MM.1S (cell line): ENCODE data around the gene PPP4R3B.

Source experiments
- DNase-seq: peaks from one replicate; pipeline ENCODE4 v3.0.0-alpha.2; 2015
- H2AFZ ChIP-seq: fragments of 300-600 bp; sonication (generic); 2 replicates; pipeline ENCODE4 v1.6.0; 2016; ENCODE audit warnings: antibody characterized with exemption, low read length
- H3F3A ChIP-seq: fragments of 300-600 bp; sonication (generic); 2 replicates; pipeline ENCODE4 v1.6.1; 2016; ENCODE audit warnings: mild to moderate bottlenecking, antibody characterized with exemption, low read length, moderate library complexity, mixed read lengths; ENCODE audit not compliant: insufficient read depth
- H3K27ac ChIP-seq: fragments of 300-600 bp; sonication (generic); 2 replicates; pipeline ENCODE4 v1.5.1; 2016; ENCODE audit warnings: mild to moderate bottlenecking, low read length
- H3K27me3 ChIP-seq: fragments of 300-600 bp; sonication (generic); replicated peaks from 2 replicates; pipeline ENCODE4 v1.6.0; 2016; ENCODE audit warnings: low read length; ENCODE audit not compliant: insufficient read depth
- H3K36me3 ChIP-seq: fragments of 300-600 bp; sonication (generic); replicated peaks from 2 replicates; pipeline ENCODE4 v1.6.1; 2016; ENCODE audit warnings: mild to moderate bottlenecking, low read length, mixed read lengths; ENCODE audit not compliant: insufficient read depth
- H3K4me1 ChIP-seq: fragments of 300-600 bp; sonication (generic); 2 replicates; pipeline ENCODE4 v1.6.1; 2016; ENCODE audit warnings: low read length, mixed read lengths
- H3K4me2 ChIP-seq: fragments of 300-600 bp; sonication (generic); 2 replicates; pipeline ENCODE4 v1.6.0; 2016; ENCODE audit warnings: low read depth, low read length
- H3K4me3 ChIP-seq: fragments of 300-600 bp; sonication (generic); 2 replicates; pipeline ENCODE4 v1.5.1; 2016; ENCODE audit warnings: low read length, mixed read lengths
- H3K79me2 ChIP-seq: fragments of 300-600 bp; sonication (generic); 2 replicates; pipeline ENCODE4 v1.6.1; 2016; ENCODE audit warnings: mixed run types, low read length, mixed read lengths
- H3K9ac ChIP-seq: fragments of 300-600 bp; sonication (generic); 2 replicates; pipeline ENCODE4 v1.6.1; 2016; ENCODE audit warnings: low read length, mixed read lengths
- H3K9me2 ChIP-seq: fragments of 300-600 bp; sonication (generic); replicated peaks from 2 replicates; pipeline ENCODE4 v1.6.1; 2016; ENCODE audit warnings: mild to moderate bottlenecking, low read length, mixed read lengths; ENCODE audit not compliant: insufficient read depth
- H3K9me3 ChIP-seq: fragments of 300-600 bp; sonication (generic); replicated peaks from 2 replicates; pipeline ENCODE4 v1.6.1; 2016; ENCODE audit warnings: mild to moderate bottlenecking, low read length, mixed read lengths; ENCODE audit not compliant: insufficient read depth
- H4K20me1 ChIP-seq: fragments of 300-600 bp; sonication (generic); 2 replicates; pipeline ENCODE4 v1.6.1; 2016; ENCODE audit warnings: mild to moderate bottlenecking, low read length, moderate library complexity, mixed read lengths; ENCODE audit not compliant: insufficient read depth
- EZH2 ChIP-seq: fragments of 300-600 bp; sonication (generic); optimal IDR thresholded peaks from 2 replicates; pipeline ENCODE3; 2017; ENCODE audit warnings: low read depth, mild to moderate bottlenecking, antibody characterized with exemption, low read length, mixed read lengths
- EZH2phosphoT487 ChIP-seq: fragments of 300-600 bp; sonication (generic); IDR thresholded peaks from 2 replicates; pipeline ENCODE4 v1.6.1; 2018; ENCODE audit warnings: antibody characterized with exemption, low read length
- TF ChIP-seq, protein P1 (sequence below): fragments of 300-600 bp; sonication (generic); IDR thresholded peaks from 2 replicates; pipeline ENCODE4 v1.5.1; 2016; ENCODE audit warnings: antibody characterized with exemption, low read length, mixed read lengths

The PPP4R3B gene

DNA sequence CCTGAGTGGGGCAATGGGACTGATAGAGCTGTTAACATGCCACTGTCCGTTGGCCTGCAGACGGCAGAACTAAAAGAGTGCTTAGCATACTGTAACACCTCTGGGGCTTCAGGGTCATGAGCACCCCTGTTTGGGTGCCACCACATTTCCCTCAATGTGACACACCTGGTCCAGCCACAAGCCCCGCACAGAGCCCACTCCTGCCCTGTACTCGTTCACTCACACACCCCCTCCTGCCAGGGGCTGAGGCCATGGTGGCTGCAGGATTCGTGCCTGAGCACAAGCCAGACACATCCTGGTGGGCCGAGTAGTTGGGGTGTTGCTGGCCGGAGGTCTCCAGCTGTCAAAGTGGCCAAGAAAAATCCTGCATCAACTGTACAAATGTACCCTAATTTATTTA is 4.4 kb upstream of the PPP4R3B start:
- peaks cover 76% of the 10 kb centered on the region for H3K79me2 ChIP-seq
- H3K4me2 ChIP-seq: no peak overlapping the region
- 0 out of 2 replicates have a peak, but pooled peaks cover 5% of the 10 kb centered on the region for H4K20me1 ChIP-seq

DNA sequence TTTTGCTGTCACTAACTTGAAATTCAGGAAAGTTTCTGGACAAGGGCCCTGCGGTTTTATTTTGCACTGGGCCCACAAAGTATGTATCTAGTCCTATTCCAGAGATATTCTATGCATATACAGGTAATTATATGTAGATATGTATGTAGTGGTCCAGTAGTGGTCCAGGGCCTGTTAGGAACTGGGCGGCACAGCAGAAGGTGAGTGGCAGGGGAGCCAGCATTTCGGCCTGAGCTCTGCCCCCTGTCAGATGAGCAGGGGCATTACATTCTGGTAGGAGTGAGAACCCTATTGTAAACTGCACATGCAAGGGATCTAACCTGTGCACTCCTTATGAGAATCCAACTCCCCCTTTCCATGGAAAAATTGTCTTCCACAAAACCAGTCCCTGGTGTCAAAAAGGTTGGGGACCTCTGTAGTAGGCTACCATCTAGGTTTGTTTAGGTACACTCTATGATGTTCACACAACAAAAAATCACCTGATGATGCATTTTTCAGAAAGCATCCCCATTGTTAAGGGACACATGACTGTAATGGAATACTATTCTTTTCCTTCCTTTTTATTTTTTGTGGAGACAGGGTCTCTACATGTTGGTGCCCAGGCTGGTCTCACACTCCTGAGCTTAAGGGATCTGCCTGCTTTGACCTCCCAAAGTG is 2.8 kb upstream of the PPP4R3B start:
- Histone ChIP-seq H3K9me3 (no peaks in the 10 kb centered on the region), H4K20me1 (0 out of 2 replicates have a peak, but pooled peaks cover 5% of the 10 kb centered on the region), H3K9ac (no peak overlapping the region), H3K4me2 (peak overlapping the region; percentile 16; the same call in 1 of the 2 replicates), H3K4me1 (peaks cover 4% of the 10 kb centered on the region; the same call in 1 of the 2 replicates), H3K36me3 (no peaks in the 10 kb centered on the region), H3K4me3 (no peak overlapping the region), H3K27ac (no peak overlapping the region), H3K27me3 (no peaks in the 10 kb centered on the region), H3K79me2 (peaks cover 90% of the 10 kb centered on the region), H3F3A (peaks cover 9% of the 10 kb centered on the region; the same call in 1 of the 2 replicates), H2AFZ (no peak overlapping the region), H3K9me2 (no peaks in the 10 kb centered on the region)
- TF ChIP-seq, protein P1, sequence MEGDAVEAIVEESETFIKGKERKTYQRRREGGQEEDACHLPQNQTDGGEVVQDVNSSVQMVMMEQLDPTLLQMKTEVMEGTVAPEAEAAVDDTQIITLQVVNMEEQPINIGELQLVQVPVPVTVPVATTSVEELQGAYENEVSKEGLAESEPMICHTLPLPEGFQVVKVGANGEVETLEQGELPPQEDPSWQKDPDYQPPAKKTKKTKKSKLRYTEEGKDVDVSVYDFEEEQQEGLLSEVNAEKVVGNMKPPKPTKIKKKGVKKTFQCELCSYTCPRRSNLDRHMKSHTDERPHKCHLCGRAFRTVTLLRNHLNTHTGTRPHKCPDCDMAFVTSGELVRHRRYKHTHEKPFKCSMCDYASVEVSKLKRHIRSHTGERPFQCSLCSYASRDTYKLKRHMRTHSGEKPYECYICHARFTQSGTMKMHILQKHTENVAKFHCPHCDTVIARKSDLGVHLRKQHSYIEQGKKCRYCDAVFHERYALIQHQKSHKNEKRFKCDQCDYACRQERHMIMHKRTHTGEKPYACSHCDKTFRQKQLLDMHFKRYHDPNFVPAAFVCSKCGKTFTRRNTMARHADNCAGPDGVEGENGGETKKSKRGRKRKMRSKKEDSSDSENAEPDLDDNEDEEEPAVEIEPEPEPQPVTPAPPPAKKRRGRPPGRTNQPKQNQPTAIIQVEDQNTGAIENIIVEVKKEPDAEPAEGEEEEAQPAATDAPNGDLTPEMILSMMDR: peak; percentile 55
- TF ChIP-seq EZH2: no peak
- no peak for TF ChIP-seq EZH2phosphoT487
- peak; percentile 31 for DNase-seq

More for the DNA sequence above, 4.4 kb upstream of the PPP4R3B start:
- Histone ChIP-seq H3K4me1 (peaks cover 4% of the 10 kb centered on the region; the same call in 1 of the 2 replicates), H3K9me2 (no peaks in the 10 kb centered on the region), H3K27ac (no peak overlapping the region), H3K9me3 (no peaks in the 10 kb centered on the region), H3K36me3 (no peaks in the 10 kb centered on the region), H3K27me3 (no peaks in the 10 kb centered on the region), H3K9ac (no peak overlapping the region), H2AFZ (no peak overlapping the region), H3K4me3 (no peak overlapping the region), H3F3A (peaks cover 9% of the 10 kb centered on the region; the same call in 1 of the 2 replicates)
- no peak for DNase-seq
- TF ChIP-seq EZH2phosphoT487: no peak
- TF ChIP-seq, protein P1: no peak
- TF ChIP-seq EZH2: no peak

DNA sequence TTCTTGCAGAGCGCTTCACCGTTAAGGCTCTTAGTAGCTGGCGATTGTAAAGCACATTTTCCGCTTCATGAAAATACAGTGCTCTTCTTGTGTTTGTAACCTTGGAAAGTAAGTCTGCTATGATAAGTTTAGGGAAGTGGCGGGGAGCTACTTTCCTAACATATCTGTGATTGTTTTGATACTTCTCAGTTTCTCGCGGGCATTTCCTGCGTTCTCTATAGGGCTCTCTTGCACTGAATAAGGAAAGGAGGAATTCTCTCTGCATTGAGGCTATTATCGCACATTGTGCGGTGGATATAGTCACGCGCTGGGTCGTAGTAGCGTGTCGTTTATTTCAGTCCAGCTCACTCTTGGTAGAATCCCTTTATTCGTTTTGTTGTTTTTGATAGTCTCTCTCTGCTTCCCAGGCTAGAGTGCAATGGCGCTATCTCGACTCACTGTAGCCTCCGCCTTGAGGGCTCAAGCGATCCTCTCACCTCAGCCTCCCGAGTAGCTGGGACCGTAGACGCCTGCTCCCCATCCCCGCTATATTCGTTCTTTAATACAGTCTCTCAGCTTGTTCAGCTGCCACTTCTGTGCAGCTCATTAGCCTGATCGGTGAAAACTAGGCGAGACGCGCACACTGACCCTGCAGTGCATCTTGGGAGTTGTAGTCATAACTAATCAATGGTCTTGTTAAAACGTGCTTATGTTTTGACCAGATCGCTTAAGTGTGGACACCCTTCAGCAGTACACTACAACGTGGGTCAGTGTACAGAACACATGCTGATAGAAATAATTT is 1.0 kb upstream of the PPP4R3B start:
- Histone ChIP-seq H4K20me1 (peaks cover 5% of the 10 kb centered on the region; the same call in 1 of the 2 replicates), H3K4me1 (peaks cover 4% of the 10 kb centered on the region; the same call in 1 of the 2 replicates), H3K79me2 (peaks cover 97% of the 10 kb centered on the region), H3F3A (peaks cover 9% of the 10 kb centered on the region; the same call in 1 of the 2 replicates), H3K4me3 (peak overlapping the region; percentile 81), H2AFZ (peak overlapping the region; percentile 71), H3K4me2 (peak overlapping the region; percentile 70), H3K27ac (peak overlapping the region; percentile 98), H3K36me3 (no peaks in the 10 kb centered on the region; the same call in 1 of the 2 replicates), H3K9ac (peak overlapping the region; percentile 88), H3K9me3 (no peaks in the 10 kb centered on the region), H3K9me2 (no peaks in the 10 kb centered on the region), H3K27me3 (no peaks in the 10 kb centered on the region)
- TF ChIP-seq EZH2: no peak
- TF ChIP-seq, protein P1: no peak
- no peak for TF ChIP-seq EZH2phosphoT487
- DNase-seq: peak; percentile 68
